Measurements from ENCODE around the gene RHBDD2. TPM values are rescaled to one million over a fixed set of nuclear protein-coding genes. Genes with fewer than 3 reads are reported as not detected.

RHBDD2 gene
- total RNA-seq, 1 experiment from 2014 or later, result 79.3 TPM

DNA sequence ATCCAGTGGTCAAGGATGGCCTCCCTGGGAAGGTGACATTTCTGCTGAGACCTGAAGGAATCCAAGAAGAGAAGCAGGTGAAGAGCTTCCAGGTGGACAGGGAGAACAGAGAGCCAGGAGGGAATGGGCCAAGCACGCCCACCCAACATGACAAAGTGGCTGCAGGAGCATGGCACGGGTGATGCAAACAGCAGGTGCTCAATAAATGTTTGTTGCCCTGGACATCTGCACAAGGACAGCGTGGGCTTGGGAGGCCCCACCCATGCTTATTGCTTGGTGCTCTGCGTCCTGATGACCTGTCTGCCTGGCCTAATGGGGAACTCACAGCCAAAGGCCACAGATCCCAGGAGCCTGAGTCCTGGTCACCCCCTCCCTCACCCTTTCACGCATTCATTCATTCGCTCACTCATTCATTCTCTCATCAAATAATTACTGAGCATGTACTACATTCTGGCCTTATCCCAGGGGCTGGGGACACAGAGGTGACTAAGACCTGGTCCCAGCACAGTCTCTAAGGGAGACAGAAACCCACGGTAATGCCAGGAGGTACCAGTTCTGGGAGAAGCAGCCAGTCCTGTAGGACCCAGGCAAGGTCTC is 13.1 kb downstream of the RHBDD2 start:
- CTCF ChIA-PET, result interaction anchor here (0.8 kb wide), 1 partner anchor 23 kb away, joined by 3 read pairs; no protein-coding TSS in a partner anchor
- no TSS peak for BruUV-seq (replicated peaks)
- no peak overlapping the region for H3K27ac ChIP-seq (ENCODE audit: low read length)
- H3K36me3 ChIP-seq (ENCODE audit: control insufficient read depth, insufficient read depth, low read length), result peaks cover under 1% of the 10 kb centered on the region; the same call in 1 of the 2 replicates
- H3K4me1 ChIP-seq (ENCODE audit: control insufficient read depth, insufficient read depth, low read length), result no peaks in the 10 kb centered on the region
- H3K4me3 ChIP-seq (ENCODE audit: low read depth in 2 of 2, low read length in 2 of 2), result no peak overlapping the region
- no peaks in the 10 kb centered on the region for H3K27me3 ChIP-seq (ENCODE audit: control insufficient read depth, insufficient read depth, low read length)
- H3K9me3 ChIP-seq (ENCODE audit: control insufficient read depth, insufficient read depth, low read depth, low read length), result no peaks in the 10 kb centered on the region
- DNase-seq (ENCODE audit: low read depth, low spot score) (no peak), ATAC-seq (no peak)
- in situ Hi-C loops (cut with HindIII; ENCODE audit: low pct_unique_long_range_greater_than_20kb, low sequenced_read_pairs), result no loop called here
- intact Hi-C loops (cut with micrococcal nuclease; ENCODE audit: unreplicated experiment), result no loop called here
- TF ChIP-seq, protein P1, sequence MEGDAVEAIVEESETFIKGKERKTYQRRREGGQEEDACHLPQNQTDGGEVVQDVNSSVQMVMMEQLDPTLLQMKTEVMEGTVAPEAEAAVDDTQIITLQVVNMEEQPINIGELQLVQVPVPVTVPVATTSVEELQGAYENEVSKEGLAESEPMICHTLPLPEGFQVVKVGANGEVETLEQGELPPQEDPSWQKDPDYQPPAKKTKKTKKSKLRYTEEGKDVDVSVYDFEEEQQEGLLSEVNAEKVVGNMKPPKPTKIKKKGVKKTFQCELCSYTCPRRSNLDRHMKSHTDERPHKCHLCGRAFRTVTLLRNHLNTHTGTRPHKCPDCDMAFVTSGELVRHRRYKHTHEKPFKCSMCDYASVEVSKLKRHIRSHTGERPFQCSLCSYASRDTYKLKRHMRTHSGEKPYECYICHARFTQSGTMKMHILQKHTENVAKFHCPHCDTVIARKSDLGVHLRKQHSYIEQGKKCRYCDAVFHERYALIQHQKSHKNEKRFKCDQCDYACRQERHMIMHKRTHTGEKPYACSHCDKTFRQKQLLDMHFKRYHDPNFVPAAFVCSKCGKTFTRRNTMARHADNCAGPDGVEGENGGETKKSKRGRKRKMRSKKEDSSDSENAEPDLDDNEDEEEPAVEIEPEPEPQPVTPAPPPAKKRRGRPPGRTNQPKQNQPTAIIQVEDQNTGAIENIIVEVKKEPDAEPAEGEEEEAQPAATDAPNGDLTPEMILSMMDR (IDR thresholded peaks at IDR 0.05), result no peak
- TF ChIP-seq, protein P2, sequence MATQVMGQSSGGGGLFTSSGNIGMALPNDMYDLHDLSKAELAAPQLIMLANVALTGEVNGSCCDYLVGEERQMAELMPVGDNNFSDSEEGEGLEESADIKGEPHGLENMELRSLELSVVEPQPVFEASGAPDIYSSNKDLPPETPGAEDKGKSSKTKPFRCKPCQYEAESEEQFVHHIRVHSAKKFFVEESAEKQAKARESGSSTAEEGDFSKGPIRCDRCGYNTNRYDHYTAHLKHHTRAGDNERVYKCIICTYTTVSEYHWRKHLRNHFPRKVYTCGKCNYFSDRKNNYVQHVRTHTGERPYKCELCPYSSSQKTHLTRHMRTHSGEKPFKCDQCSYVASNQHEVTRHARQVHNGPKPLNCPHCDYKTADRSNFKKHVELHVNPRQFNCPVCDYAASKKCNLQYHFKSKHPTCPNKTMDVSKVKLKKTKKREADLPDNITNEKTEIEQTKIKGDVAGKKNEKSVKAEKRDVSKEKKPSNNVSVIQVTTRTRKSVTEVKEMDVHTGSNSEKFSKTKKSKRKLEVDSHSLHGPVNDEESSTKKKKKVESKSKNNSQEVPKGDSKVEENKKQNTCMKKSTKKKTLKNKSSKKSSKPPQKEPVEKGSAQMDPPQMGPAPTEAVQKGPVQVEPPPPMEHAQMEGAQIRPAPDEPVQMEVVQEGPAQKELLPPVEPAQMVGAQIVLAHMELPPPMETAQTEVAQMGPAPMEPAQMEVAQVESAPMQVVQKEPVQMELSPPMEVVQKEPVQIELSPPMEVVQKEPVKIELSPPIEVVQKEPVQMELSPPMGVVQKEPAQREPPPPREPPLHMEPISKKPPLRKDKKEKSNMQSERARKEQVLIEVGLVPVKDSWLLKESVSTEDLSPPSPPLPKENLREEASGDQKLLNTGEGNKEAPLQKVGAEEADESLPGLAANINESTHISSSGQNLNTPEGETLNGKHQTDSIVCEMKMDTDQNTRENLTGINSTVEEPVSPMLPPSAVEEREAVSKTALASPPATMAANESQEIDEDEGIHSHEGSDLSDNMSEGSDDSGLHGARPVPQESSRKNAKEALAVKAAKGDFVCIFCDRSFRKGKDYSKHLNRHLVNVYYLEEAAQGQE (IDR thresholded peaks at IDR 0.05; ENCODE audit: insufficient read depth in 1 of 2, low read depth in 2 of 2, low read length in 1 of 2), result no peak
- POLR2A ChIA-PET, result interaction anchor here (0.6 kb wide), 1 partner anchor 162 kb away, joined by 3 read pairs; no protein-coding TSS in a partner anchor

DNA sequence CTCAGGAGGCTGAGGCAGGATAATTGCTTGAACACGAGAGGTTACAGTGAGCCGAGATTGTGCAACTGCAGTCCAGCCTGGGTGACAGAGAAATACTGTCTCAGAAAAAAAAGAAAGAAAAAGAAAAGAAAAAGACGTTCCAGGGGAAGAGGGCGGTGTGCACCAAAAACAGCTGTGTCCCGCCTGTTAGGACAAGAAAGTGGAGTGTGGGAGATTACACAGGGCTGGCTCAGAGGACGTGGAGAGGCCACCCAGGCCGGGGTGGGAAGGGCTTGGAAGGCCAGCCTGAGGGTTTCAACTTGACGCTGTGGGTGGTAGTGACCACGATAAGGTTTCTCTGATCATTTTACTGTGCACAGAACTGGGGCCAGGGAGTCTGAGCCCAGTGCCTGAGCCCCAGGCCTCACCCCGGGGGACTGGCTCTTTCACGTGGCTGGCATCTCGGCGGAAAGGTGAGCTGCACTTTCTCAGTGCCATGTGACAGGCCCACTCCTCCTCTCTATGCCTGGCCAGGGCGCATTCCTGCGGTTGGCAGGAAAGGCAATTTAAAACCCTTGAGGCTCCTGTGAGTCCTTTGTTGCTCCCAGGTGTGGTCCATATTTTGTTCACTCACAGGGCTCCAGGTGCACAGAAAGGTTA is 13.9 kb downstream of the RHBDD2 start:
- ChIA-PET CTCF (interaction anchor here (0.6 kb wide), 1 partner anchor 1245 kb away, joined by 3 read pairs; no protein-coding TSS in a partner anchor), POLR2A (no interaction called here)
- H3K9me3 ChIP-seq (ENCODE audit: control insufficient read depth, insufficient read depth, low read depth, low read length), result no peaks in the 10 kb centered on the region
- no peak for TF ChIP-seq TCF7L2 (IDR thresholded peaks at IDR 0.05; ENCODE audit: low read depth, low read length)
- TF ChIP-seq POLR2AphosphoS5 (IDR thresholded peaks at IDR 0.05; ENCODE audit: low read depth, low read length), result no peak
- TF ChIP-seq SIN3A (IDR thresholded peaks at IDR 0.05; ENCODE audit: borderline replicate concordance, insufficient read depth, low read depth, low read length), result no peak
- TF ChIP-seq, protein P2 (IDR thresholded peaks at IDR 0.05; ENCODE audit: insufficient read depth in 1 of 2, low read depth in 2 of 2, low read length in 1 of 2), result no peak
- TF ChIP-seq, protein P1 (IDR thresholded peaks at IDR 0.05), result no peak
- H3K4me1 ChIP-seq (ENCODE audit: control insufficient read depth, insufficient read depth, low read length), result no peaks in the 10 kb centered on the region
- no peak for DNase-seq (ENCODE audit: low read depth, low spot score)
- no peaks in the 10 kb centered on the region for H3K27me3 ChIP-seq (ENCODE audit: control insufficient read depth, insufficient read depth, low read length)
- intact Hi-C loops (cut with micrococcal nuclease; ENCODE audit: unreplicated experiment), result no loop called here
- in situ Hi-C loops (cut with HindIII; ENCODE audit: low pct_unique_long_range_greater_than_20kb, low sequenced_read_pairs), result no loop called here
- BruUV-seq (replicated peaks), result no TSS peak
- no peak overlapping the region for H3K4me3 ChIP-seq (ENCODE audit: low read depth in 2 of 2, low read length in 2 of 2)
- no peak overlapping the region for H3K27ac ChIP-seq (ENCODE audit: low read length)
- H3K36me3 ChIP-seq (ENCODE audit: control insufficient read depth, insufficient read depth, low read length), result no peaks in the 10 kb centered on the region
- 0 out of 2 replicates have a peak, but pooled peaks have one; percentile 4 for ATAC-seq
